HCT116 (cell line): ENCODE measurements around the gene GNL3L.

Source experiments
- POLR2A ChIP-seq: IDR thresholded peaks from 2 replicates; pipeline ENCODE4 v1.7.0; 2011; ENCODE audit warnings: borderline replicate concordance; ENCODE audit not compliant: insufficient read depth, insufficient read length; ENCODE audit errors: extremely low read depth
- POLR2AphosphoS5 ChIP-seq: IDR thresholded peaks from 2 replicates; pipeline ENCODE4 v1.6.1; 2011; ENCODE audit warnings: mild to moderate bottlenecking, low read depth, low read length, moderate library complexity
- REST ChIP-seq: IDR thresholded peaks from 2 replicates; pipeline ENCODE4 v1.6.1; 2012; ENCODE audit warnings: low read depth
- TCF7L2 ChIP-seq: IDR thresholded peaks from 2 replicates; pipeline ENCODE4 v1.7.0; 2011; ENCODE audit warnings: borderline replicate concordance, inconsistent platforms; ENCODE audit not compliant: insufficient read depth, insufficient read length; ENCODE audit errors: extremely low read depth
- ZBTB33 ChIP-seq: IDR thresholded peaks from 2 replicates; pipeline ENCODE4 v1.6.1; 2011; ENCODE audit warnings: mild to moderate bottlenecking, low read length, moderate library complexity; ENCODE audit not compliant: insufficient replicate concordance; ENCODE audit errors: extremely low read depth

- TF ChIP-seq TCF7L2 (no peak), POLR2AphosphoS5 (no peak), POLR2A (no peak), ZBTB33 (no peak), REST (no peak)
Measured at GRCh38 chrX:54482839-54483593, 47.0 kb upstream of the GNL3L start.
